ENCODE results near the gene DPYD.

The DPYD gene

GRCh38 chr1:97791251-97791650, 129.6 kb downstream of the DPYD start:
- TF ChIP-seq YY1 (IDR thresholded peaks at IDR 0.05; ENCODE audit: insufficient read depth, insufficient read length) (no peak), SUZ12 (IDR thresholded peaks at IDR 0.05; ENCODE audit: extremely low read depth, insufficient read depth, insufficient read length) (no peak), ZNF274 (IDR thresholded peaks at IDR 0.05; ENCODE audit: low read depth, low read length) (no peak)

GRCh38 chr1:97787231-97787630, 133.6 kb downstream of the DPYD start:
- H3K4me1 ChIP-seq (ENCODE audit: insufficient read depth, insufficient read length), result no peaks in the 10 kb centered on the region

More at GRCh38 chr1:97791251-97791650, 129.6 kb downstream of the DPYD start:
- H3K9ac ChIP-seq (ENCODE audit: insufficient read length, low read depth), result no peak overlapping the region
- no peaks in the 10 kb centered on the region for H3K4me1 ChIP-seq (ENCODE audit: insufficient read depth, insufficient read length)
- H3K4me3 ChIP-seq (ENCODE audit: insufficient read length, low read depth), result no peak overlapping the region
- no peaks in the 10 kb centered on the region for H3K36me3 ChIP-seq (ENCODE audit: insufficient read depth, insufficient read length, low read length)
- no peaks in the 10 kb centered on the region for H3K9me3 ChIP-seq (ENCODE audit: insufficient read depth, low read length)
- H3K27me3 ChIP-seq (ENCODE audit: insufficient read depth, insufficient read length), result no peaks in the 10 kb centered on the region
- no peak for DNase-seq (ENCODE audit: low read depth, low spot score)

GRCh38 chr1:97784661-97785060, 136.2 kb downstream of the DPYD start:
- no peak for DNase-seq (ENCODE audit: low read depth, low spot score)
- no peaks in the 10 kb centered on the region for H3K9me3 ChIP-seq (ENCODE audit: insufficient read depth, low read length)
- H3K4me3 ChIP-seq (ENCODE audit: insufficient read length, low read depth), result no peak overlapping the region
- no peaks in the 10 kb centered on the region for H3K27me3 ChIP-seq (ENCODE audit: insufficient read depth, insufficient read length)
- TF ChIP-seq ZNF274 (IDR thresholded peaks at IDR 0.05; ENCODE audit: low read depth, low read length) (no peak), SUZ12 (IDR thresholded peaks at IDR 0.05; ENCODE audit: extremely low read depth, insufficient read depth, insufficient read length) (no peak), YY1 (IDR thresholded peaks at IDR 0.05; ENCODE audit: insufficient read depth, insufficient read length) (no peak)
- no peaks in the 10 kb centered on the region for H3K4me1 ChIP-seq (ENCODE audit: insufficient read depth, insufficient read length)
- H3K9ac ChIP-seq (ENCODE audit: insufficient read length, low read depth), result no peak overlapping the region
- H3K36me3 ChIP-seq (ENCODE audit: insufficient read depth, insufficient read length, low read length), result no peaks in the 10 kb centered on the region

More at GRCh38 chr1:97787231-97787630, 133.6 kb downstream of the DPYD start:
- no peak for TF ChIP-seq YY1 (IDR thresholded peaks at IDR 0.05; ENCODE audit: insufficient read depth, insufficient read length)
- TF ChIP-seq ZNF274 (IDR thresholded peaks at IDR 0.05; ENCODE audit: low read depth, low read length), result no peak
- no peak for TF ChIP-seq SUZ12 (IDR thresholded peaks at IDR 0.05; ENCODE audit: extremely low read depth, insufficient read depth, insufficient read length)
- no peaks in the 10 kb centered on the region for H3K9me3 ChIP-seq (ENCODE audit: insufficient read depth, low read length)
- no peak overlapping the region for H3K4me3 ChIP-seq (ENCODE audit: insufficient read length, low read depth)
- H3K9ac ChIP-seq (ENCODE audit: insufficient read length, low read depth), result no peak overlapping the region
- H3K27me3 ChIP-seq (ENCODE audit: insufficient read depth, insufficient read length), result no peaks in the 10 kb centered on the region
- DNase-seq (ENCODE audit: low read depth, low spot score), result no peak
- no peaks in the 10 kb centered on the region for H3K36me3 ChIP-seq (ENCODE audit: insufficient read depth, insufficient read length, low read length)

- no peak for TF ChIP-seq ZNF274 (IDR thresholded peaks at IDR 0.05; ENCODE audit: low read depth, low read length)
- no peak for TF ChIP-seq SUZ12 (IDR thresholded peaks at IDR 0.05; ENCODE audit: extremely low read depth, insufficient read depth, insufficient read length)
- TF ChIP-seq YY1 (IDR thresholded peaks at IDR 0.05; ENCODE audit: insufficient read depth, insufficient read length), result no peak
- Histone ChIP-seq H3K9ac (ENCODE audit: insufficient read length, low read depth) (no peak overlapping the region), H3K4me1 (ENCODE audit: insufficient read depth, insufficient read length) (no peaks in the 10 kb centered on the region), H3K4me3 (ENCODE audit: insufficient read length, low read depth) (no peak overlapping the region), H3K27me3 (ENCODE audit: insufficient read depth, insufficient read length) (no peaks in the 10 kb centered on the region), H3K36me3 (ENCODE audit: insufficient read depth, insufficient read length, low read length) (no peaks in the 10 kb centered on the region), H3K9me3 (ENCODE audit: insufficient read depth, low read length) (no peaks in the 10 kb centered on the region)
- no peak for DNase-seq (ENCODE audit: low read depth, low spot score)
Measured at GRCh38 chr1:97783751-97784150, 137.1 kb downstream of the DPYD start.

- TF ChIP-seq ZNF274 (IDR thresholded peaks at IDR 0.05; ENCODE audit: low read depth, low read length), result no peak
- no peak for TF ChIP-seq YY1 (IDR thresholded peaks at IDR 0.05; ENCODE audit: insufficient read depth, insufficient read length)
- no peak for TF ChIP-seq SUZ12 (IDR thresholded peaks at IDR 0.05; ENCODE audit: extremely low read depth, insufficient read depth, insufficient read length)
- no peak overlapping the region for H3K4me3 ChIP-seq (ENCODE audit: insufficient read length, low read depth)
- H3K4me1 ChIP-seq (ENCODE audit: insufficient read depth, insufficient read length), result no peaks in the 10 kb centered on the region
- no peaks in the 10 kb centered on the region for H3K9me3 ChIP-seq (ENCODE audit: insufficient read depth, low read length)
- H3K9ac ChIP-seq (ENCODE audit: insufficient read length, low read depth), result no peak overlapping the region
- H3K36me3 ChIP-seq (ENCODE audit: insufficient read depth, insufficient read length, low read length), result no peaks in the 10 kb centered on the region
- DNase-seq (ENCODE audit: low read depth, low spot score), result no peak
- H3K27me3 ChIP-seq (ENCODE audit: insufficient read depth, insufficient read length), result no peaks in the 10 kb centered on the region
Measured at GRCh38 chr1:97781762-97782337, 139.0 kb downstream of the DPYD start.

- no peak for DNase-seq (ENCODE audit: low read depth, low spot score)
- no peaks in the 10 kb centered on the region for H3K9me3 ChIP-seq (ENCODE audit: insufficient read depth, low read length)
- no peak overlapping the region for H3K9ac ChIP-seq (ENCODE audit: insufficient read length, low read depth)
- H3K27me3 ChIP-seq (ENCODE audit: insufficient read depth, insufficient read length), result no peaks in the 10 kb centered on the region
- no peaks in the 10 kb centered on the region for H3K36me3 ChIP-seq (ENCODE audit: insufficient read depth, insufficient read length, low read length)
- no peaks in the 10 kb centered on the region for H3K4me1 ChIP-seq (ENCODE audit: insufficient read depth, insufficient read length)
- H3K4me3 ChIP-seq (ENCODE audit: insufficient read length, low read depth), result no peak overlapping the region
- TF ChIP-seq ZNF274 (IDR thresholded peaks at IDR 0.05; ENCODE audit: low read depth, low read length) (no peak), YY1 (IDR thresholded peaks at IDR 0.05; ENCODE audit: insufficient read depth, insufficient read length) (no peak), SUZ12 (IDR thresholded peaks at IDR 0.05; ENCODE audit: extremely low read depth, insufficient read depth, insufficient read length) (no peak)
Measured at GRCh38 chr1:97780884-97781283, 139.9 kb downstream of the DPYD start.

- no peak overlapping the region for H3K4me3 ChIP-seq (ENCODE audit: insufficient read length, low read depth)
- H3K36me3 ChIP-seq (ENCODE audit: insufficient read depth, insufficient read length, low read length), result no peaks in the 10 kb centered on the region
- H3K27me3 ChIP-seq (ENCODE audit: insufficient read depth, insufficient read length), result no peaks in the 10 kb centered on the region
- no peaks in the 10 kb centered on the region; the same call in 1 of the 2 replicates for H3K9me3 ChIP-seq (ENCODE audit: insufficient read depth, low read length)
- no peak for DNase-seq (ENCODE audit: low read depth, low spot score)
- H3K9ac ChIP-seq (ENCODE audit: insufficient read length, low read depth), result no peak overlapping the region
- no peaks in the 10 kb centered on the region for H3K4me1 ChIP-seq (ENCODE audit: insufficient read depth, insufficient read length)
- TF ChIP-seq ZNF274 (IDR thresholded peaks at IDR 0.05; ENCODE audit: low read depth, low read length) (no peak), SUZ12 (IDR thresholded peaks at IDR 0.05; ENCODE audit: extremely low read depth, insufficient read depth, insufficient read length) (no peak), YY1 (IDR thresholded peaks at IDR 0.05; ENCODE audit: insufficient read depth, insufficient read length) (no peak)
Measured at GRCh38 chr1:97778718-97779117, 142.1 kb downstream of the DPYD start.
